ENCODE results near the gene EML5.

The EML5 gene

GRCh38 chr14:88698651-88699050, 94.1 kb downstream of the EML5 start:
- H3K36me3 ChIP-seq (ENCODE audit: control insufficient read depth, insufficient read depth, low read length) = no peaks in the 10 kb centered on the region
- H3K4me3 ChIP-seq (ENCODE audit: low read depth, low read length) = no peak overlapping the region
- no peaks in the 10 kb centered on the region for H3K9me3 ChIP-seq (ENCODE audit: control insufficient read depth, insufficient read depth, low read length)
- no peak overlapping the region for H3K9ac ChIP-seq (ENCODE audit: low read depth, low read length)
- no peaks in the 10 kb centered on the region for H3K4me1 ChIP-seq (ENCODE audit: control insufficient read depth, insufficient read depth, low read length)
- H3K27me3 ChIP-seq (ENCODE audit: control insufficient read depth, insufficient read depth, low read length) = no peaks in the 10 kb centered on the region

- Histone ChIP-seq H3K9ac (ENCODE audit: low read depth, low read length) (no peak overlapping the region), H3K4me1 (ENCODE audit: control insufficient read depth, insufficient read depth, low read length) (no peaks in the 10 kb centered on the region), H3K36me3 (ENCODE audit: control insufficient read depth, insufficient read depth, low read length) (no peaks in the 10 kb centered on the region), H3K9me3 (ENCODE audit: control insufficient read depth, insufficient read depth, low read length) (no peaks in the 10 kb centered on the region), H3K4me3 (ENCODE audit: low read depth, low read length) (no peak overlapping the region), H3K27me3 (ENCODE audit: control insufficient read depth, insufficient read depth, low read length) (no peaks in the 10 kb centered on the region)
Measured at GRCh38 chr14:88695870-88696269, 96.9 kb downstream of the EML5 start.

- Histone ChIP-seq H3K4me1 (ENCODE audit: control insufficient read depth, insufficient read depth, low read length) (no peaks in the 10 kb centered on the region), H3K4me3 (ENCODE audit: low read depth, low read length) (no peak overlapping the region), H3K9ac (ENCODE audit: low read depth, low read length) (no peak overlapping the region), H3K9me3 (ENCODE audit: control insufficient read depth, insufficient read depth, low read length) (no peaks in the 10 kb centered on the region), H3K27me3 (ENCODE audit: control insufficient read depth, insufficient read depth, low read length) (no peaks in the 10 kb centered on the region), H3K36me3 (ENCODE audit: control insufficient read depth, insufficient read depth, low read length) (no peaks in the 10 kb centered on the region)
Measured at GRCh38 chr14:88688386-88688785, 104.4 kb downstream of the EML5 start.

- H3K9ac ChIP-seq (ENCODE audit: low read depth, low read length) = no peak overlapping the region
- no peaks in the 10 kb centered on the region for H3K27me3 ChIP-seq (ENCODE audit: control insufficient read depth, insufficient read depth, low read length)
- H3K9me3 ChIP-seq (ENCODE audit: control insufficient read depth, insufficient read depth, low read length) = no peaks in the 10 kb centered on the region
- no peaks in the 10 kb centered on the region for H3K36me3 ChIP-seq (ENCODE audit: control insufficient read depth, insufficient read depth, low read length)
- peaks cover 4% of the 10 kb centered on the region for H3K4me1 ChIP-seq (ENCODE audit: control insufficient read depth, insufficient read depth, low read length)
- no peak overlapping the region for H3K4me3 ChIP-seq (ENCODE audit: low read depth, low read length)
Measured at GRCh38 chr14:88683119-88683518, 109.6 kb downstream of the EML5 start.

GRCh38 chr14:88682495-88683114, 110.1 kb downstream of the EML5 start:
- no peaks in the 10 kb centered on the region for H3K9me3 ChIP-seq (ENCODE audit: control insufficient read depth, insufficient read depth, low read length)
- peaks cover 4% of the 10 kb centered on the region for H3K4me1 ChIP-seq (ENCODE audit: control insufficient read depth, insufficient read depth, low read length)
- no peak overlapping the region for H3K9ac ChIP-seq (ENCODE audit: low read depth, low read length)
- no peaks in the 10 kb centered on the region for H3K27me3 ChIP-seq (ENCODE audit: control insufficient read depth, insufficient read depth, low read length)
- H3K36me3 ChIP-seq (ENCODE audit: control insufficient read depth, insufficient read depth, low read length) = no peaks in the 10 kb centered on the region
- no peak overlapping the region for H3K4me3 ChIP-seq (ENCODE audit: low read depth, low read length)

- H3K9me3 ChIP-seq (ENCODE audit: control insufficient read depth, insufficient read depth, low read length) = no peaks in the 10 kb centered on the region
- peaks cover 4% of the 10 kb centered on the region for H3K4me1 ChIP-seq (ENCODE audit: control insufficient read depth, insufficient read depth, low read length)
- no peak overlapping the region for H3K9ac ChIP-seq (ENCODE audit: low read depth, low read length)
- H3K36me3 ChIP-seq (ENCODE audit: control insufficient read depth, insufficient read depth, low read length) = no peaks in the 10 kb centered on the region
- no peaks in the 10 kb centered on the region for H3K27me3 ChIP-seq (ENCODE audit: control insufficient read depth, insufficient read depth, low read length)
- no peak overlapping the region for H3K4me3 ChIP-seq (ENCODE audit: low read depth, low read length)
Measured at GRCh38 chr14:88681755-88682494, 110.8 kb downstream of the EML5 start.

- Histone ChIP-seq H3K9me3 (ENCODE audit: control insufficient read depth, insufficient read depth, low read length) (no peaks in the 10 kb centered on the region), H3K36me3 (ENCODE audit: control insufficient read depth, insufficient read depth, low read length) (no peaks in the 10 kb centered on the region), H3K4me3 (ENCODE audit: low read depth, low read length) (no peak overlapping the region), H3K4me1 (ENCODE audit: control insufficient read depth, insufficient read depth, low read length) (no peaks in the 10 kb centered on the region), H3K9ac (ENCODE audit: low read depth, low read length) (no peak overlapping the region), H3K27me3 (ENCODE audit: control insufficient read depth, insufficient read depth, low read length) (no peaks in the 10 kb centered on the region)
Measured at GRCh38 chr14:88669346-88669745, 123.4 kb downstream of the EML5 start.

- Histone ChIP-seq H3K36me3 (ENCODE audit: control insufficient read depth, insufficient read depth, low read length) (no peaks in the 10 kb centered on the region), H3K9ac (ENCODE audit: low read depth, low read length) (no peak overlapping the region)
Measured at GRCh38 chr14:88668448-88669116, 124.2 kb downstream of the EML5 start.

GRCh38 chr14:88667555-88668273, 125.0 kb downstream of the EML5 start:
- Histone ChIP-seq H3K9me3 (ENCODE audit: control insufficient read depth, insufficient read depth, low read length) (no peaks in the 10 kb centered on the region), H3K36me3 (ENCODE audit: control insufficient read depth, insufficient read depth, low read length) (no peaks in the 10 kb centered on the region), H3K27me3 (ENCODE audit: control insufficient read depth, insufficient read depth, low read length) (no peaks in the 10 kb centered on the region), H3K4me3 (ENCODE audit: low read depth, low read length) (no peak overlapping the region), H3K9ac (ENCODE audit: low read depth, low read length) (no peak overlapping the region), H3K4me1 (ENCODE audit: control insufficient read depth, insufficient read depth, low read length) (no peaks in the 10 kb centered on the region)

More at GRCh38 chr14:88668448-88669116, 124.2 kb downstream of the EML5 start:
- Histone ChIP-seq H3K4me3 (ENCODE audit: low read depth, low read length) (no peak overlapping the region), H3K9me3 (ENCODE audit: control insufficient read depth, insufficient read depth, low read length) (no peaks in the 10 kb centered on the region), H3K27me3 (ENCODE audit: control insufficient read depth, insufficient read depth, low read length) (no peaks in the 10 kb centered on the region), H3K4me1 (ENCODE audit: control insufficient read depth, insufficient read depth, low read length) (no peaks in the 10 kb centered on the region)

- Histone ChIP-seq H3K36me3 (ENCODE audit: control insufficient read depth, insufficient read depth, low read length) (no peaks in the 10 kb centered on the region), H3K27me3 (ENCODE audit: control insufficient read depth, insufficient read depth, low read length) (no peaks in the 10 kb centered on the region), H3K9ac (ENCODE audit: low read depth, low read length) (no peak overlapping the region), H3K4me1 (ENCODE audit: control insufficient read depth, insufficient read depth, low read length) (no peaks in the 10 kb centered on the region), H3K9me3 (ENCODE audit: control insufficient read depth, insufficient read depth, low read length) (no peaks in the 10 kb centered on the region), H3K4me3 (ENCODE audit: low read depth, low read length) (no peak overlapping the region)
Measured at GRCh38 chr14:88660056-88660455, 132.7 kb downstream of the EML5 start.

GRCh38 chr14:88639221-88639620, 153.5 kb downstream of the EML5 start:
- Histone ChIP-seq H3K9ac (ENCODE audit: low read depth, low read length) (no peak overlapping the region), H3K4me1 (ENCODE audit: control insufficient read depth, insufficient read depth, low read length) (no peaks in the 10 kb centered on the region), H3K4me3 (ENCODE audit: low read depth, low read length) (no peak overlapping the region), H3K36me3 (ENCODE audit: control insufficient read depth, insufficient read depth, low read length) (no peaks in the 10 kb centered on the region), H3K27me3 (ENCODE audit: control insufficient read depth, insufficient read depth, low read length) (no peaks in the 10 kb centered on the region), H3K9me3 (ENCODE audit: control insufficient read depth, insufficient read depth, low read length) (no peaks in the 10 kb centered on the region)

Data from iPS-15b (cell line).